GM04504 (cell line): ENCODE results near the gene KRT77.

Source experiments
- DNase-seq: peaks from one replicate; pipeline ENCODE4 v3.0.0-alpha.2; 2012; ENCODE audit warnings: low read depth

Gene KRT77

DNA sequence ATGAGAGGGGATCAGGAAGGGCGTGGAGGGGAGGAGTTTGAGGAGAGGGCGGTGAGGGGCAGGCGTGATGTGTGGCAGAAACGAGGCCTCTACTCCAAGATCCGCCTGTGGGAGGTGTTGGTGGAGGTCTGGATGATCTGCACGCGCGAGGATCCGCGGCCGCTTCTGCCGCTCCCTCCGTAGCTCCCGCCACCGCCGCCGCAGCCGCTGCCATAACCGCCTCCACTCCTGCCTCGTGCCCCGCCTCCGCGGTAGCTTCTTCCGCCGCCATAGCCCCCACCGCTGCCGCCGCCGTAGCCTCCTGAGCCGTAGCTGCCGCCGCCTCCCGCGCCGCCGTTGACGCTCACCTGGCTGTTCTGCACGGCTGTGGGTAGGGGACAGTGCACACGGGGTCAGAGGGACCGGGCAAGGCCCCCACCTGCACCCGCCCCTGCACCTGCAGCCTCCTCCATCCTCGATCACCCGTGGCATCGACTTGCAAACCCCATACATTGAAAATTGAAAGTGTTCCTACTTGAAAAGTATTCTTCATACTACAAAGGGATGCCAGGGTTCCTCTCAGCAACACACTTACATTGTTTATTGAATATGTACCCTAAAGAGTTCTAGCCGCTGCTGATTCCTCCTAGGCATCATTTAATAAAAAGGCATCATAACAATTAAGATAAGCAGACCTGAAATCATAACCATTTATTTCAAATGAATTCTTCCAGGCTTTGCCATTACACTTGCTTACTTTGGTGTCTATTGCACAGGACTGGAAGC lies 12.1 kb downstream of the KRT77 start:
- DNase-seq = no peak

DNA sequence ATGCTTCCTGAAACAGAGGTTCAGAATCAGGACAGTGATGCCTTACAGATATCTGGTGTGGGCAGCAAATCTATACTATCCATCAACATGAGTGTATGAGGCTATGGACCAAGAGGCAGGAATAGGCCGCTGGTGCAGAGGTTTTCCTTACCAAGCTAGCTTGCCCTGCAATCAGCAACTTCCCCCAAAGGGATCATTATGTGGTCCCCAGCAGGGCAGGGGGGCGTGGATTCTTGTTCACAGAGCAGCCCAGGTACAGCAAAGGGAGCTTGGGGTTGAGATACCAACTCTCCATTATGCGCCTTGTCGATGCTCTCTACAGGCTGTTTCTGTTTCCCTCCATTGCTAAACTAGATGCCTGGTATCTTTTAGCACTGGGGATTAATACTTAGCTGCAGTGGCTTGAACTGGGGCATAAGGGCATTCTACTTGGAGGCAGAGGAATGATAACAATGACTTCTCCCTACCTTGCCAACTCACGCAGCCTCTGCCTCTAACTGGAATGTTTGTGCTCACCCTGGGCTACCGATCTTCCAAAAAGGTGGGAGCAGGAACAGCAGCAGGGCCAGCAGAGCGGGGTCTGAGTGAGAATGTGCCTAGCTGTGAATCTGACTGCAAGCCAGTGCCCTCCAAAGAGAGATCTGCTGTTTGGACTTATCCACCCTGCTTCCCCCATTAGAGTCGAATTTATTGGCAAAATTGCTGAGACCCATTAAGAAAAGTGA lies 12.8 kb downstream of the KRT77 start:
- no peak for DNase-seq

DNA sequence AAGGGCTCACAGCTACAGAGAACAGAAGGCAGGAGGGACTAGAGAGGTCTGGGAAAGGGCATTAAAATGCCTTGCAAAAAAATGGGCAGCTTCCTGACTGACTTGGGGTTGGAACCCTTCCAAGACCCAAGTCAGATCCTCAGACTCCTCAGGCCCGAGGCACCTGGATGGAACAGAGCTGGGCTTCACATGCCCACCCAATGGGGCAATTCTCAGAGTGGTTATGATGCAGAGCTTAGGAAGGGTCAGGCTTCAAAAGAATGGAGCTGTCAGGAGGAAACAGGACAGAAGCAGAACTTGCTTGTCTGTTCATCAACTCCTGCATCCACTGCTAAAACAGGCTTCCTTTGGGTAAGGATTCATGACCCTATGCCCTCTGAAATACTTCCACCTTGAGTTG lies 13.4 kb downstream of the KRT77 start:
- no peak for DNase-seq

DNA sequence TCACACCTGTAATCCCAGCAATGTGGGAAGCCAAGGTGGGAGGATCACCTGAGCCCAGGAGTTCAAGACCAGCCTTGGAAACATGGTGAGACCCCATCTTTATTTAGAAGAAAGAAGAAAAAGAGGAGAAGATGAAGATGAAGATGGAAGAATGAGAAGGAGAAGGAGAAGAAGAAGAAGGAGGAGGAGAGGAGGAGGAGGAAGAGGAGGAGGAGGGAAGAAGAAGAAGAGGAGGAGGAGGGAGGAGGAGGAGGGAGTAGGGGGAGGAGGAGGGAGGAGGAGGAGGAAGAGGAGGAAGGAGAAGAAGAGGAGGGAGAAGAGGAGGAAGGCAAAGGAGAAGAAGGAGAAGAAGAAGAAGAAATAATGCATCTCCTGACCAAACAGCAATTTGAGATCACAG lies 14.1 kb downstream of the KRT77 start:
- no peak for DNase-seq

DNA sequence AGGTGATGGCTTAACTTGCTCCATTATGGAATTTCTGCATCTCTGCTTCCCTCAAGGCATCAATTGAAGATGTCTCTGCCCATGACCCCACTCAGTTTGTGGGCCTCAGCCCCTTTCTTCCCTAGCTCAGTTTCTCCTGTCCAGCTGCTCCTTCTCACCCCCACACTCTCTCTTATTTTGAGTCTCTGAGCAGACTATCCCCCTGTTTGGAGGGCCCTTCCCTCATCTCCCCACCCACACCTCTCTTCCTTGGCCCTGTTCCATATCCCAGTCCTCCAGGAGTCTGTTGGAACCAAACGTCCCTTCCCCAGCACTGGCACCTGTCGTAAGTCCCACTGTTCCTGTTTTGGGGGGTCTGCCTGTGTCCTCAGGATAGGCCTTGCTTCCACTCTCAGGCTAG lies 14.8 kb downstream of the KRT77 start:
- DNase-seq = no peak

DNA sequence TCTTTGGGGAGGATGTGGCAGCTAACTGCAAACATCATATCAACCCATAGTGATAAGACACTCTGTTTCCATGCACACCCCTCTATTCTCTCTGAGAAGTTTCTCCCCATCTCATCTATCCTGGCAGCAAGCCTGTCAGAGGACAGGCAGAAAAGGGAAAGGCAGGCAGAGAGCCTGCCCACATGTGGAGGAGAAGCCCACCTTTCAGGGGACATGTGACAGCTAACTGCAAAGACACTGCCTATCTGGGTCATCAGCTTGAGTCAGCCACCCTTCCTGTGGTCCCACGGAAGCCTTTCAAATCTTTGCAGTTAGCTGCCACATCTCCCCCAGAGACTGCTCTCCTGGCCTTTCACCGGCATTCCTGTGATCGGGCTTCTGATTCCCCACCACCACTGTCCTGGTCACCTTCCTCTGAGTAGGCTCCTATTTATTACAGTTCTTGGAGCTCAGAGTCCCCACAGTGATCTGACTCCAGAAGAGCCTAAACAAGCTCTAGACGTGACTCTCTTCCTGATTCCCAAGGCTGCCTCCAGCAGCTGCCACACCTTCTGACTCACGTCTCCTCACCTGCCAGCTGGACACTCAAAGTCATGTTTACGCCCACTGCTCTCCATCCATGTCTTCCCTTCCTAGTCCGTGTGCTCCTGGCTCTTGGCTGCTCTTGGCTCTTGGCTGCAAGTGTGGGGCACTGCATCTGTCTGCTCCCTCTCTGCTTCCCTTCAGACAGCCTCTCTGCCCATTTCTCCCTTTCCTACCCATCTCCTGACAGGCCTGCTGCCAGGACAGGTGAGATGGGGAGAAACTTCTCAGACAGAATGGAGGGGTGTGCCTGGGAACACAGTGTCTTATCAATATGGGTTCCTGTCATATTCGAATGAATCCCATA lies 15.6 kb downstream of the KRT77 start:
- no peak for DNase-seq

DNA sequence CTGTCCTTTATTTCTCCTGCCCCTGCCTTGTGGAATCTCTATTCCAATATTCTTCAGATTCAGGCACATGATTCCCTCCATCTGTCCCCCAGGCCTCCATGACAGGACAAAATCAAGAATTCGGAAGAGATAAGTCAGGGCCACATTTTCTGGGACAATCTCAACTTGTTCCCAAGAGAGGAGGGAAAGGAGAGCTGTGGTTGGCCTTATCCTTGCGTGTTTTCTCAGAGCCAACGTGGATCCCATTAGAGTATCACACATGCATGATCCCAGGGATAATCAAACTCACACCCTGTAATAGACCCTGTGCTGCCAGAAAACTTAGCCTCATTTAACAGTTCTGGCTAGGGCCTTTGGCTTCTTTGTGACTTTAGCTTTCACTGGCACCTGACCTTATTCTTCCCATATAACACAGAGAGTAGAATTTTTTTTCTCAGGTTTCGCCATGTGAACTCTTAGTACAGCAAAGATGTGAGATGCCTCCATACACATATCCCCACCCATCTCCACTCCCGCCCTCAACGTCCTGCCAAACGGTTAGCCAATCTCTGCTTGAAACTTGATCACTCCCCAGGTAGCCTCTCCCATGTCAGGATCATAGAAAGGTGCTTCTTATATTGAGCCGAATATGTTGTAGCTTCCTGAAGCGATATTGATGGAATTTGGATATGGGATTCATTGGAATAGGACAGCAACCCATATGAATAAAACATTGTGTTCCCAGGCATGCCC lies 16.4 kb downstream of the KRT77 start:
- no peak for DNase-seq

DNA sequence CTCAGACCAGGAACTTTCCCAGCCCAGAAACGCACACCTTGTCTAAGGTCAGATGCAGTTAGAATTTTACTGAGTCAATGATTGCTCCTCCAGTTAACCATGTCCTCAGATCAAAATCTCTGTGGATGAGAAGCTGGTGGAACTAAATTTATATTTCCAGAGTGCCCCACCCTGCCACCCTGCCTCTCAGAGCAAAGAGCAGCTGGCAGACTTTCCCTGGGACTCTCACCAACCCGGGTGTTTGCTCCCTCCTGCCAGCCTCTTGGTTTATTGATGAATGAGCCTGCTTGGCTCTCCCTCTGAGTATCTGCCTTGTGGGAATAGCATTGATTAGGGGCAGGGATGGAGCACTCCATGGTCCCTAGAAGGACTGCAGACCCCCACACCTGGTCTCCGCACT lies 17.3 kb downstream of the KRT77 start:
- no peak for DNase-seq

DNA sequence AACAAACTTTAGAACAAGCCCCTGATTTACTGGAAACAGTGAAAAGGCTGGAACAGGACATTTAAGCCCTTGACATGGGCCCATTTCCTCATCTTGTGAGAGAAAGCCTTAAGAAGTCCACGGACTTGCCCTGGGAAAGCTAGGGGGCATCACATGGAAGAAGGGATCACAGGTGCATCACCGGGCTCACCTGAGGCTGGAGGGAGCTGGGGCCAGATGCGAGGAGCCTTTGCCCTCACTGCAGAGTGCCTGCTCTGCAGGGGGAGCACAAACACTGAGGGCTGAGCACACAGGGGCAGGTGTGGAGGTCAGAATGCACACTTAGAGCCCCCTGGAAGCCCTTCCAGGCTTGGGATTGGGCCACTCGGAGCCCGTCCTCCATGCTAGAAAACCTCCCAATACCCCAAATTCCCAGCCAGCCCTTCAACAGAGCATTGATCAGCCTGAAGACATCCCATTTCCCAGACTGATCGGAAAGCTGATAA lies 17.9 kb downstream of the KRT77 start:
- DNase-seq = no peak

DNA sequence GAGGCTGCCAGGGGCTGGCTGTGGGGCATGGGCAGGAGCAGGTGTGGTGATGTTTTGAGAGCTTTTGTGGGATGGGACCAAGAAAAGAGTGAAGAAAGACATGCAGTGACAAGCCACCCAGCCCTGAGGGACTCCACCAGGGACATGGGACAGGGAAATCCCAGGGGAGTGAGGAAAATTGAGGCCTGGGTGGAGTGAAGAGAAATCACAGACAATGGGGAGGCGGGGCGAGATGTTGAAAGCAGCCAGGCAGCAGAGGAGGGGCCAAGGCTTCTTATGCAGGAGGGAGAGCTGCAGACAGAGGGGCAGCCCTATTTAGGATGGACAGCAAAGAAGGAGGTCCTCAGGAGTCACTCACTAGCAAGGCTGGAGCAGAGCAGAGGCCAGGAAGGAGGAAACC lies 18.9 kb downstream of the KRT77 start:
- no peak for DNase-seq

DNA sequence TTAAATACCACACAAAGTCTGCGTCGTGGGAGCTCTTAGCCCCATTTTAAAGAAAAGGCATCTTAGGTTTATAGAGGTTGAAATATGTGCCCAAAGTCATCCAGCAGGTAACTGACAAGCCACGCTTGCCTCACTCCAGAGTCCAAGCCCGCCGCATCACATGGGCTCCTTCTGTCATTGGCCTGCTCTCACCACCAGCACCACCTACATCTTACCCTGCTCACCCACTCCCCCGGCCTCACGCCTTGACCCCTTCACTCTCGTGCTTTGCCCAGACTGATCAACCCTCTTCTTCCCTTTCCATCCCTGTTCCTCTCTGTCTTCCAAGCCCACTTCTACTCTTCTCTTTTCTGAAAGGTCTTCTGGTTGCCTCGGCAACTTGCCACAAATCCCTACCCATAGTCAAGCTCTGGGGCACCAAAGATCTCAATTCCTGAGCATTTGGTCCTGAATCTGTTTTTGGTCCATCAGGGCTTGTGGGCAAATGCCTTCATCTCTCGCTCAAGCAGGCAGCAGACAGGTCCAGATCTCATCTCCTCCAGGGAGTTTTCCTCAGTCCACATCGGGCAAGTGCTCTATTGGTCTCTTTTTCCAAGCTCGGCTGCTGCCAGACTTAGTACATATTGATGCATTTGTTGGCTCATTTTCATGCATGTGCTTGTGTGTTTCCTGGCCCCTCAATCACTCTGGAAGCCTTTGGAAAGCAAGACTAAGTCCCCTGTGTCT lies 19.6 kb downstream of the KRT77 start:
- DNase-seq = no peak

DNA sequence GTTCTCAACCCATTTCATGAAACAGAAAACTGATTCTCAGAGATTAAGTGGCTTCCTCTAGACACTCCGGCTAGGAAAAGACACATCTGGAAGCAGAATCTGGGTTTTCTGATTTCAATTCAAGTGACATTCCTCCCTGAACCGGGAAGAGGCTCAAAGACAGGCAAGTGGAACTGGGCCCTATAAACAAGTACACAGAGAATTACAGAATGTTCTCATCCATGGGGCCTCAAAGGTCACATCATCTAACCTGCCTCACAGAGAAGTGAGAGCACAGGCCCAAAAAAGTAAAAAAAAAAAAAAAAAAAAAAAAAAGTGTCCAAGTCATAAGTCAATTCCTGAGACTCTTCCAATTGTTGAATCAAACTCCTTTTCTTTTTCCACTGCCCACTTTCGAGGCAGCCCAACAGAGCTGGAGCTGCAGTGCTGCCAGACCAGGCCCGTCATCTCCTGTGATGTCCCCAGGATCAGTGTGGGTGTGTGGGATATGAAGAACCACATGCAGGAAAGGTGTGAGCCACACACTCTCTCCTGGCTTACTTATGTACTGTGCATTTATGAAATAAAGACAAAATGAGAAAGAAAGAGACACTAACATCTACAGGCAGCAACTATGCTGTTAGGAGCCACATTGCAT lies 20.3 kb downstream of the KRT77 start:
- DNase-seq = no peak

DNA sequence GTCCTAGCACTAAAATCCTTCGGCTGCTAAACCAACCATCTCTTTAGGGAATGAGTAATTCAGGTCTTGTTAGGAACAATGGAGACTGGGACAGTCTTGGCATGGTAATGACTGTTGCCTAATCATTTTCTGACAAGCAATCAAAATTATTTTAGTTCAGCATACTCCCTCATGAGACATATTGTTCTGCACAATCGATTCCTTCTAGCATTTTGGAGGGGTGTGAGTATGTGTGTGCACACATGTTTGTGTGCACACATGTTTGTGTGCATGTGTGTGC lies 21.0 kb downstream of the KRT77 start:
- DNase-seq = no peak

DNA sequence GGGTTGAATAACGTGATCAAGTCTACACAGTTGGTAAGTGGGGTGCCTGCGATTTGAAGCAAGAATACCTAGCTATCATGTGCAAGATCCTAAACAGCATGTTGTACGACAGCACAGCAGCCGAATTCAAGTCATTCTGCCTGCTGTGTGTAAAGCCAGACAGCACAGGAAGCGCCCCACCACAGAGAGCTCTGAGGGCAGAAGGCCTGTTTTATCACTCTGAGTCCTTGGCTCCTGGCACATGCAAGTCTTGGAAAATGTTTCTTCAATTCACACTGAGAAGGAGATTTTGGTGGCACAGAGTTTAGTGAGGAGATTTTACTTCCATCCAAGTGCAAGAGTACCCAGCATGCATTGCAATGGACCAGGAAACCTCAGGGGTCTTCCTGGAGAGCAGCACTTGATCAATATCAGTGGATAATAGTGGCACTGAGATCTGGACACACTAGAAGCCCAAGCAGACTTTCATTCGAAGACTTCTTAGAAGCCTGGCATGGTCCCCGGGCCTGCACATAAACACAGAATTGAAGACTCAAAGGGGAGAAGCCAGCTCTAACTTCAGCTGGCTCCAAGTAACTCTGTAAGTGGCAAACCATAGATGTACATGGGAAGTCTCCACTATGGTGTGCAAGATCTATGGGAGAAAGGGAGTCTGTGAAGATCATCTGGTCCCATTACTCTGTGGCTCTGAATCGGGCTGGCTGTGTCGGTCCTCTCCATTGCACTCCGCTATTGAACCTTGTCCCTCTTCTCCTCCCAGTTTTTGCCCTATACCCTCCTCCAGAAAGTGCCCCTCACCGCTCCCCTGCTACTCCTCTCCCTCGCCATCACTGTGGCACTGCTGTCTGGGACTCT lies 21.6 kb downstream of the KRT77 start:
- DNase-seq = no peak

DNA sequence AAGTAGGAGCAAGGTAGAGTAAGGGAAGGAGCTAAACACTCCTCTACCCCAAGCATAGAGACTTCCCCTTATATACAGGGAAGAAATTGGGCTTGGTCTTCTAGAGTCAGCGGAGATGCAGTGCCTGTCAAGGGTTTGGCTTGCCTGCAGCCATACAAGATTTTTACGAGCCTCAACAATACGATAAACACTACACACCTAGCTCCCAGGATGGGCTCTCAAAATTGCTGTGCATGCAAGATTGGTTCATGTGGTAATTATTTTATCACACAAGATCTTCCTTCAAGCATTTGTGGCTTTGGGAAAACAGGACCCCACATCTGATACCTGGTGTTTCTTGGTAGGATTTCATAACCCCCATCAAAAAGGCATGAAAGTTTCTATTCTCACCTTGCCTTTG lies 23.0 kb downstream of the KRT77 start, which contains the start of gene KRT1:
Gene KRT1 (minus strand): TSS at position 45 of the 400 bp plus-strand sequence. CDS start 59 bp downstream, outside the sequence.
- DNase-seq = no peak

DNA sequence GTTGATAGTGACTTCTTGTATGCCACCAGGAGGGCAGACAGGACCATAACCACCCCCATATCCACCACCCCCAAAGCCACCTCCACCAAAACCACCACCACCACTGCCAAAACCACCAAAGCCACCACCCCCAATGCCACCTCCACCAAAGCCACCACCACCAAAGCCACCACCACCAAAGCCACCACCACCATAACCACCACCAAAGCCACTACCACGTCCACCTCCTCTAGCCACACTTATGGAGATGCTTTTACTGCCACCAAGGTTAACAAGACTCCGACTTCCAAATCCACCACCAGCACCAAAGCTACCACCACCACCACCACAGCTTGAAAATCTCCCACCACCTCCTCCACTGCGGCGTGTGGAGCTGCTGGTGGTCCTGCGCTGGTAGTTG lies 23.4 kb downstream of the KRT77 start:
- no peak for DNase-seq

DNA sequence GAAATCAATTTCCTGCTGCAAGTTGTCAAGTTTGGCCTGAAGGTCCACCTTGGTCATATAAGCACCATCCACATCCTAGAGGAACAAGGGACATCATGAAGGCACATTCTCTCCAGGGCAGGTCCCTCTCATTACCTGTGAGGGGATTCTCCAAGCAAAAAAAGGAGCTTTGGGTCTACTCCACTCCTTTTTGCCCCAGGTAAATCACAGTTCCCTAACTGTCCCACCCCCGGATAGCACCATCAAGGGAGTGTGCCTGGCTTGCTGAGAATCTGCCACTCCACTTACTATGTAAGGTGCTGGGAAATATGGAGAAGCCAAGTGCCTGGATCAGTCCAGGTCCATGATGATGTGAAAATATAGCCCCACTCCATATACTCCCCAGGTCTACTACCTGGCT lies 25.7 kb downstream of the KRT77 start:
- DNase-seq = no peak

DNA sequence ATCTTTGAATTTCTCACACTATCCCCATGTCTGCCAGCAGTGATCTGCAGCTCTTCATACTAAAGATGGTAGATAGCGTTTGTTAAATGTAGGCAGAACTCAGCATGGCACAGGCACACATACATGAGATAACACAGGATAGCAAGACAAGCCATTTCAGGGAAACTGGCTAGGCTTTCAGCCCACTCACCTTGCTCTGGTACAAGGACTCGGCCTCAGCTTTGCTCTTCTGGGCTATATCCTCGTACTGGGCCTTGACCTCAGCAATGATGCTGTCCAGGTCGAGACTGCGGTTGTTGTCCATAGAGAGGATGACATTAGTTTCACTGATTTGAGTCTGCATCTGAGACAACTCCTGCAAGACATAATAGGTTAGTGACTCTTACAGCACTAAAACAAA lies 26.2 kb downstream of the KRT77 start:
- no peak for DNase-seq

DNA sequence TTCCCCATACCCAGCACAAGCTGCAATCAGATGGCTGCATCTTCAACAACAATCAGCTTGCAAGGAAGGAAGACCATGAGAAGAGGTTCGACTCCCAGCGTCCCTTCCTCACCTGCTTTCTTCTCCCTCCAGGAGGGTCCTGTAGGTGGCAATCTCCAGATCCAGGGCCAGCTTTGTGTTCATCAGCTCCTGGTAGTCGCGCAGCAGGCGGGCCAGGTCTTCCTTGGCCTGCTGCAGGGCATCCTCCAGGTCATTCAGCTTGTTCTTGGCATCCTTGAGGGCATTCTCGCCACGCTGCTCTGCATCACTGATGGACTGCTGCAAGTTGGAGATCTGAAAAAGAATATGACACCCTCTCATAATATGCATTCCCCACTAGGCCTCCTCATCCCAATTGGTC lies 27.2 kb downstream of the KRT77 start:
- DNase-seq = no peak

DNA sequence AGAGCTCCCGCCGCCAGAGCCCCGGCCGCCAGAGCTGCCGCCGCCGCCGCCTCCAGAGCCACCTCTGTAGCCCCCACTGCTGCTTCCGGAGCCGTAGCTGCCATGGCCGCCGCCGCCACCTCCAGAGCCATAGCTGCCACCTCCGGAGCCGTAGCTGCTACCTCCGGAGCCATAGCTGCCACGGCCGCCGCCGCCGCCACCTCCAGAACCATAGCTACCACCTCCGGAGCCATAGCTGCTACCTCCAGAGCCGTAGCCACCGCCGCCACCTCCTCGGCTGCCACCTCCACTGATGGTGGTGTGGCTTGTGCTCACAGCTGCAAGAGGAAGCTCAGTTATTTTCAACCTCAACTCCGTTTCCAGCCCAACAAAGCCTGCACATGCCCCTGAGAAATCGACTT lies 28.0 kb downstream of the KRT77 start:
- DNase-seq = no peak
